Tibial artery (tissue), 4 donors: Measurements from ENCODE around the gene VAC14.

ENCODE experiments used
- DNase-seq, 2 donors: peaks; one replicate each; pipeline ENCODE4 v3.0.0-alpha.2; 2019
- H3K27ac ChIP-seq, 2 donors: fragments of 200-600 bp; sonication (generic) in 1 of 2; 1 replicate in 1 of 2; 2 replicates in 1 of 2; pipeline ENCODE4 v1.5.1; 2018 to 2019; ENCODE audit warnings: mild to moderate bottlenecking in 1 of 2
- H3K27me3 ChIP-seq, 2 donors: fragments of 200-600 bp; sonication (generic) in 1 of 2; one replicate each; pipeline versions ENCODE4 v1.5.1 to v1.6.0; 2016 to 2019
- H3K36me3 ChIP-seq, 3 donors: fragments of 200-600 bp; sonication (generic) in 2 of 3; one replicate each; pipeline ENCODE4 v1.5.1; 2016 to 2019; ENCODE audit warnings: mild to moderate bottlenecking in 2 of 3
- H3K4me1 ChIP-seq, 4 donors: fragments of 200-600 bp; sonication (generic) in 2 of 4; 1 replicate in 3 of 4; 2 replicates in 1 of 4; pipeline ENCODE4 v1.5.1; 2016 to 2019
- H3K4me3 ChIP-seq, 2 donors: fragments of 200-600 bp; sonication (generic) in 1 of 2; 1 replicate in 1 of 2; 2 replicates in 1 of 2; pipeline ENCODE4 v1.5.1; 2018 to 2019; ENCODE audit warnings: mild to moderate bottlenecking in 2 of 2
- H3K9me3 ChIP-seq, 3 donors: fragments of 200-600 bp; sonication (generic) in 1 of 3; one replicate each; pipeline ENCODE4 v1.5.1; 2016 to 2019
- intact Hi-C: fragments of 100-400 bp; cut with DNase I; formaldehyde crosslinking; loops from one replicate; pipeline ENCODE4 v1.15.0; 2023; ENCODE audit warnings: low total_unique reads
- TF ChIP-seq, protein P1 (sequence below), 2 experiments: fragments of 200-600 bp in 1 of 2; fragments of 450-650 bp in 1 of 2; IDR thresholded peaks; one replicate each; pipeline ENCODE4 v1.5.1; 2017 to 2019; ENCODE audit warnings: antibody characterized with exemption in 2 of 2, mild to moderate bottlenecking in 1 of 2, moderate library complexity in 1 of 2

The VAC14 gene

DNA sequence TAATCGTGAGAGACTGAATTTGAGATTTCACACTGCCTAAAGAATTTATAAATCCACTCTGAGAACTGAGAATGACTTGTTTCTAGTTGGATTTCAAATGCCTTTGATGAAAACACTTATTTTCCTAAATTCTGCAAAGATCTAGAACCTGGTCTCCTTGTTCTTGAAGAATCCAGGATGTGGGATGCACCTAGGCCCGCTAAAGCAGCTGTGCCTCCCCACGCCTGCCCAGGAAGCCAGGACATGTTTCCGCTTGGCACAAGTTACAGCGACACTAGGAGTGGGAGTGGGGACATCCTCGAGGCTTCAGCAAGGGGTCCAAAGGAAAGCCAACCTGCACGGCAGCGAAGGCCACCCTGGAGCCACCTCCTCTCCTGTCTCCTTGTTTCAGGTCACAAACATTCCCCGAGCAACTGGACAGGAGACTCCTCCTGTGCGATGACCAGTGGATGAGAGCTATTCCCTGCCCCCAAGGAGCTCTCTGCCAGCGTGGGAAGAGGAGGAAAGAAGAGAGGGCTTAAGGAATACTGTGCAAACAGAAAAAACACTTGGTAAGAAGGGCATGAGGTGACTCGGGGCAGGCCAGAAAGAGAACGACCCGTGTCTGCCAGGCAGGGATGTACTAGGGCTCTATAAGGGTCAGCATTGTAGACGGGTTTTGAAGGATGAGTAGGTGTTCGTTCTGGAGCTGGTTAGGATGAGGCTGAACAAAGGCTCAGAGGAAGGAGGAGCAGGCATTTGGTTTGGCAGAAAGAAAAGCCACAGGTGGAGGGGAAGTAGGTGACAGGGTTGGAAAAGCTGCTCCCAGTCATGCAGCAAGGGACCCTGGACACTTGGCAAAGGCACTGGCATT, 11.1 kb downstream of the VAC14 start:
- Histone ChIP-seq H3K36me3 (peaks cover 8 to 20% (median 14%) of the 10 kb centered on the region in 3 donors), H3K9me3 (no peaks in the 10 kb centered on the region), H3K4me3 (no peak overlapping the region), H3K27me3 (no peaks in the 10 kb centered on the region), H3K27ac (no peak overlapping the region), H3K4me1 (peaks cover 0 to 6% (median 0%) of the 10 kb centered on the region in 4 donors)
- intact Hi-C loops, result no loop called here
- TF ChIP-seq, protein P1, sequence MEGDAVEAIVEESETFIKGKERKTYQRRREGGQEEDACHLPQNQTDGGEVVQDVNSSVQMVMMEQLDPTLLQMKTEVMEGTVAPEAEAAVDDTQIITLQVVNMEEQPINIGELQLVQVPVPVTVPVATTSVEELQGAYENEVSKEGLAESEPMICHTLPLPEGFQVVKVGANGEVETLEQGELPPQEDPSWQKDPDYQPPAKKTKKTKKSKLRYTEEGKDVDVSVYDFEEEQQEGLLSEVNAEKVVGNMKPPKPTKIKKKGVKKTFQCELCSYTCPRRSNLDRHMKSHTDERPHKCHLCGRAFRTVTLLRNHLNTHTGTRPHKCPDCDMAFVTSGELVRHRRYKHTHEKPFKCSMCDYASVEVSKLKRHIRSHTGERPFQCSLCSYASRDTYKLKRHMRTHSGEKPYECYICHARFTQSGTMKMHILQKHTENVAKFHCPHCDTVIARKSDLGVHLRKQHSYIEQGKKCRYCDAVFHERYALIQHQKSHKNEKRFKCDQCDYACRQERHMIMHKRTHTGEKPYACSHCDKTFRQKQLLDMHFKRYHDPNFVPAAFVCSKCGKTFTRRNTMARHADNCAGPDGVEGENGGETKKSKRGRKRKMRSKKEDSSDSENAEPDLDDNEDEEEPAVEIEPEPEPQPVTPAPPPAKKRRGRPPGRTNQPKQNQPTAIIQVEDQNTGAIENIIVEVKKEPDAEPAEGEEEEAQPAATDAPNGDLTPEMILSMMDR (IDR thresholded peaks at IDR 0.05), result no peak
- DNase-seq, result no peak

DNA sequence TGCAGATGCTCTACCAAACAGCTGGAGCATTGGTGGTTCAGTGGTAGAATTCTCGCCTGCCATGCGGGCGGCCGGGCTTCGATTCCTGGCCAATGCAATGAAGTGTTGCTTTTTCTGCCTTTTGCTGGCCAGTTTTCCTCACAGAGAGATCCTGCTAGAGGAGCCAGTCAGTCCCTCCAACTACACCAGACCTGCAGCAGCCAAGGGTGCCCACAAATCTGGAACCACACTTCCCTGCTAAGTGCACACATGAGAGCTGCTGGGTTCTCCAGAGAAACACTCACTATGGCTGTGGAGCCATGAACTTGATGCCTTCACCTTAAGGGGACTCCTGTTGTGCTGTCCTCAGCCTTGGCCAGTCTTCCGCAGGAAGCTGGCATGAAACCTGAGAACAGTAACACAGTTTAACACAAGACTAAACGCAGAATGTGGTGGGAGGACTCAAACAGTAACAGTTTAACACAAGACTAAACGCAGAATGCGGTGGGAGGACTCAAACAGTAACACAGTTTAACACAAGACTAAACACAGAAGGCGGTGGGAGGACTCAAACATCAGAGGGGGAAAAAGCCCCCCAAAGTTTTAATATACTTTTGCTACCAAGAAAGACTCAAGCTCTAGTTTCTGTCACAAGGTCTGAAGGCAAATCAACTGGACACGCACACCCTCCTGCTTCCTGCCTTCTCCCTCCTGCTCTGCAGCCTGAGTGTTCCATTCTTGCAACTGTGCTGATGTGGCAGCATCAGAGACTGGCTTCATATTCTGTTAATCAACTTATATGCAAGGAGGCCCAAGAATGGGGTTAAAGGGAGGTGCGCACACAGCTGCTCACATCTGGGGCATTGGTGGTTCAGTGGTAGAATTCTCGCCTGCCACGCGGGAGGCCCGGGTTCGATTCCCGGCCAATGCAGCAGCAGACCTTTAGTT, 12.0 kb downstream of the VAC14 start:
- DNase-seq, result peak; percentile 83 to 88
- Histone ChIP-seq H3K4me3 (no peak overlapping the region), H3K36me3 (peaks cover 15 to 29% (median 23%) of the 10 kb centered on the region in 3 donors), H3K9me3 (no peaks in the 10 kb centered on the region), H3K27ac (no peak overlapping the region), H3K4me1 (peaks cover 0 to 6% (median 0%) of the 10 kb centered on the region in 4 donors), H3K27me3 (no peaks in the 10 kb centered on the region)
- TF ChIP-seq, protein P1 (IDR thresholded peaks at IDR 0.05), result no peak
- intact Hi-C loops, result no loop called here

DNA sequence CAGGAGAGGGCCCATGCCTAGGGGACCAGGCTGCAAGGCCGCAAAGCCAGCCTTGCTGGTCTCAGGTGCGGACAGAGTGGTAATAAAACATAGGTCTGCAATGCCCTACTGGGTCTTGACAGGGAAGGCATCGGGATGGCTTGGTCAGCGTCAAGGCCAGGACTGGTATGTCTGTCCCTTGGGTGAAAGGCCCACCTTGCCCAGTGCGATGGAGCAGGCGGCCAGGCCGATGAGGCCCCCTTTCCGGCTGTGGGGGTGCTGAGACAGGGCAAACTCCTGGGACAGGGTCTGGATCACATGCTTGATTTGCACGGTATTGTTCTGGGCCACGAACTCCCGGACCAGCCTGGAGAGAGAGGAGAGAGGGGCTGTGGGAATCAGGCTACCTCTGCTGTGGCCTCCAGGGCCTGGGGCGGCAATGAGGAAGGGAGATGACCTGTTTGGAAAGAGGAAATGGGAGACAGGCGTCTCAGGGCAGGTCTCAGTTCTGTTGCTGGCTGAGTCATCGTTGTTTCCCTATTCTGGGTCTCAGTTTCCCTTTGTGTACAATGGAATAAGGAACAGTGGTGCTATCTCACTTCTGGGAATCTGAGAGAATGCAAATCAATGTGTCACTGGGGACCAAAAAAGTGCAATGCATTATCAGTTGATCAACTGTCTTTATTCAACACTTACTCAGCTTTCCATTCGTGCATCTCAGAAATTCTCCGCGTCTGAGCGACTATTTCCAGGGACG, 14.8 kb downstream of the VAC14 start:
- TF ChIP-seq, protein P1 (IDR thresholded peaks at IDR 0.05), result no peak
- intact Hi-C loops, result no loop called here
- H3K4me1 ChIP-seq, result peaks cover 0 to 6% (median 0%) of the 10 kb centered on the region in 4 donors
- H3K4me3 ChIP-seq, result no peak overlapping the region
- no peak overlapping the region for H3K27ac ChIP-seq
- H3K9me3 ChIP-seq, result no peaks in the 10 kb centered on the region
- DNase-seq, result no peak
- H3K27me3 ChIP-seq, result no peaks in the 10 kb centered on the region
- H3K36me3 ChIP-seq, result peaks cover 42 to 56% (median 50%) of the 10 kb centered on the region in 3 donors

DNA sequence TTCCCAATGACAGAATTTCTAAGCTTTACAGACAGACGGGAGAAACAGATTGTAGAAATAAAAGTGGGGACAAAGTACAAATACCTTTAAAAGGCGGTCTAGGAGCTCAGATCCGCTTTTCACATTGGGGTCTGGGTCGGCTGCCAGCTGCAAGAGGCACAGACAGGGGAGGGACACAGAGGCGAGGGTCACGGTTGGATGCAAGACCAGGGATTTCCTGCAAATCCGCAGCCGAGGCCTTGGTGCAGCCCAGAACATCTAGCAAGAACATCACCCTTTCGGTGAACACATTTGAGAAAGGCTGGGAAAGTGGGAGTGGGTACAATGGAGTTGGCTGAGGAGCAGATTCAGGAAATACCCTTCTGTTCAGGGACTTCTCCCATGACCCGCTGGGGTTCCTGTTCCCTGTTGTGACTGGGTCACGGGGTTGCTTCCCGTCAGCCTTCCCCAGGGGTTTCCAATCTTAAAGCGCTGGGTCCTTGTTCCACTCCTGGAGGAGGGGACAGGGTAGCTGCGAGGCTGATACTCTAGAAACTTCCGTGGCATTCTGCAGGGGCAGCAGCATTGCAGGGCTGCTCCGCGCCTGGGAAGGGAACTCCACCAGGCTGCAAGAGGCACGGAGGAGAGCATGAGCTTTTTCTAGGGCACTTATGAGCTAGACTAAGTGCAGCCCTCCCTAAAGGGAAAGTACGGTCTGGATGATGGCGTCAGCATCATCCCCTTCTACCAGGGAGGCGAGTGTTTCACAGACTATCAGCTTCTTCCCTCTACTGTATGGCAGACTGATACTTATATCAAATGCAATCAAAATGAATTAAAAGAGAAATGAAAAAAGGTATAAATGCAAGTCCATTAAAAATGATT, 16.0 kb downstream of the VAC14 start:
- Histone ChIP-seq H3K27me3 (no peaks in the 10 kb centered on the region), H3K4me1 (peaks cover 0 to 6% (median 0%) of the 10 kb centered on the region in 4 donors), H3K4me3 (no peak overlapping the region), H3K27ac (no peak overlapping the region), H3K36me3 (peaks cover 53 to 64% (median 62%) of the 10 kb centered on the region in 3 donors), H3K9me3 (no peaks in the 10 kb centered on the region)
- DNase-seq, result no peak
- intact Hi-C loops, result no loop called here
- TF ChIP-seq, protein P1 (IDR thresholded peaks at IDR 0.05), result no peak
